Measurements from ENCODE around the gene SLC30A3.

- TF ChIP-seq CTCF (IDR thresholded peaks at IDR 0.05; ENCODE audit: low read depth, low read length, poor library complexity, severe bottlenecking): no peak
- TF ChIP-seq EZH2phosphoT487 (IDR thresholded peaks at IDR 0.05; ENCODE audit: borderline replicate concordance, low read length): no peak
These were observed 15.2 kb upstream of the SLC30A3 start for GRCh38 chr2:27278010-27278409.

All from DOHH2 (cell line).